Body of pancreas (tissue), 4 donors: ENCODE measurements around the gene UFD1.

Experiments
- POLR2A ChIP-seq, 3 donors: fragments of 450-650 bp; IDR thresholded peaks; one replicate each; pipeline ENCODE4 v1.6.1; 2016; ENCODE audit warnings: antibody characterized with exemption in 3 of 3, mild to moderate bottlenecking in 2 of 3
- TF ChIP-seq, protein P1 (sequence below), 7 experiments: fragments of 450-650 bp in 4 of 7; fragments of 200-600 bp in 3 of 7; sonication (generic) in 3 of 7; IDR thresholded peaks; one replicate each; pipeline ENCODE4 v1.5.1; 2016 to 2019; ENCODE audit warnings: antibody characterized with exemption in 7 of 7

DNA sequence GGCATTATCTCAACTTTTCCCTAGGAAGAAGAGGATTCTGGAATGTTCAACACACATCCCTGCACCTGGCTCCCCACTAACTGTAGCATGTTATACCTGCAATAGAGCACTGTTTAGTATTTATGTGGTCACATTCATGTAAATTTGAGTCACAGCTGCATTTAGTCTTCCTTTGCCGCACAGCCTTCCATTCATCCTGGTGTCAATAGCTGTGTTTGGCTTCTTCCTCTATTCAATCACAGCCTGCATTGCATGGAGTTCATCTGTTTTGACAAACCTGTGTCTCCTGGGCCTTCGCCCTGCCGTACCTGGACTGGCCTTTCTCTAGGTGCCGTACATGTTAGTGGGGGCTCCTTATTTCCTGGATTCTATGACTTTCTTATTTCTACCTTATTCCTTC, 27.4 kb downstream of the UFD1 start:
- TF ChIP-seq, protein P1, sequence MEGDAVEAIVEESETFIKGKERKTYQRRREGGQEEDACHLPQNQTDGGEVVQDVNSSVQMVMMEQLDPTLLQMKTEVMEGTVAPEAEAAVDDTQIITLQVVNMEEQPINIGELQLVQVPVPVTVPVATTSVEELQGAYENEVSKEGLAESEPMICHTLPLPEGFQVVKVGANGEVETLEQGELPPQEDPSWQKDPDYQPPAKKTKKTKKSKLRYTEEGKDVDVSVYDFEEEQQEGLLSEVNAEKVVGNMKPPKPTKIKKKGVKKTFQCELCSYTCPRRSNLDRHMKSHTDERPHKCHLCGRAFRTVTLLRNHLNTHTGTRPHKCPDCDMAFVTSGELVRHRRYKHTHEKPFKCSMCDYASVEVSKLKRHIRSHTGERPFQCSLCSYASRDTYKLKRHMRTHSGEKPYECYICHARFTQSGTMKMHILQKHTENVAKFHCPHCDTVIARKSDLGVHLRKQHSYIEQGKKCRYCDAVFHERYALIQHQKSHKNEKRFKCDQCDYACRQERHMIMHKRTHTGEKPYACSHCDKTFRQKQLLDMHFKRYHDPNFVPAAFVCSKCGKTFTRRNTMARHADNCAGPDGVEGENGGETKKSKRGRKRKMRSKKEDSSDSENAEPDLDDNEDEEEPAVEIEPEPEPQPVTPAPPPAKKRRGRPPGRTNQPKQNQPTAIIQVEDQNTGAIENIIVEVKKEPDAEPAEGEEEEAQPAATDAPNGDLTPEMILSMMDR (IDR thresholded peaks at IDR 0.05) = no peak
- no peak for TF ChIP-seq POLR2A (IDR thresholded peaks at IDR 0.05)
